Activated CD8-positive, alpha-beta T cell treated with anti-CD3 and anti-CD28 coated beads for 36 hours (primary cell): ENCODE measurements around the gene TES. TPM values are rescaled to one million over a fixed set of nuclear protein-coding genes. Genes with fewer than 3 reads are reported as not detected.
A peak's percentile ranks its signal among the peaks of the same experiment; 100 is the strongest.

Source experiments
- ATAC-seq: fragments of 200-7000 bp; cut with Tn5 transposase; one replicate; pipeline ENCODE4 v1.10.0; 2021; ENCODE audit warnings: mild to moderate bottlenecking, moderate library complexity
- CTCF ChIA-PET: fragments of 350-600 bp; sonication (Branson Sonifier 250); formaldehyde crosslinking; loops from one replicate; lab custom pipeline; 2021; ENCODE audit warnings: antibody characterized with exemption; lab: Charles Lee
- POLR2A ChIA-PET: fragments of 350-600 bp; sonication (Branson Sonifier 250); formaldehyde crosslinking; loops from one replicate; lab custom pipeline; 2021; ENCODE audit warnings: antibody characterized with exemption; lab: Charles Lee
- DNase-seq: peaks from one replicate; pipeline ENCODE4 v3.0.0-alpha.2; 2020
- H3K27ac Mint-ChIP-seq: one replicate; pipeline ENCODE4 v1.8.0; 2021; ENCODE audit warnings: mild to moderate bottlenecking, mixed read lengths
- H3K27me3 Mint-ChIP-seq: one replicate; pipeline ENCODE4 v1.8.0; 2021; ENCODE audit warnings: mixed read lengths
- H3K36me3 Mint-ChIP-seq: one replicate; pipeline ENCODE4 v1.8.0; 2021; ENCODE audit warnings: low read depth, mixed read lengths
- H3K4me1 Mint-ChIP-seq: one replicate; pipeline ENCODE4 v1.8.0; 2021; ENCODE audit warnings: low read depth, mixed read lengths
- H3K4me3 Mint-ChIP-seq: one replicate; pipeline ENCODE4 v1.8.0; 2021; ENCODE audit warnings: mild to moderate bottlenecking, moderate library complexity, mixed read lengths
- H3K9me3 Mint-ChIP-seq: one replicate; pipeline ENCODE4 v1.8.0; 2021; ENCODE audit warnings: mixed read lengths
- CTCF ChIP-seq: fragments of 200-600 bp; IDR thresholded peaks from one replicate; pipeline ENCODE4 v1.8.0; 2022; ENCODE audit warnings: antibody characterized with exemption, mild to moderate bottlenecking
- intact Hi-C: fragments of 100-400 bp; cut with micrococcal nuclease; formaldehyde crosslinking; loops from one replicate; pipeline ENCODE4 v1.10.0; 2022
- total RNA-seq, 2 experiments: library from RNA; stranded (reverse); gene quantifications; one replicate each; pipeline ENCODE4 v1.2.3, GENCODE V29; 2021

TES gene
- total RNA-seq, 2 experiments from 2014 or later, result 63.9 to 65.7 TPM

GRCh38 chr7:116227678-116228239 is 17.4 kb downstream of the TES start:
- POLR2A ChIA-PET, result no interaction called here
- Mint-ChIP-seq H3K27ac (no peak overlapping the region), H3K9me3 (no peaks in the 10 kb centered on the region), H3K4me3 (no peak overlapping the region), H3K27me3 (no peaks in the 10 kb centered on the region), H3K36me3 (peaks cover 2% of the 10 kb centered on the region), H3K4me1 (peaks cover 82% of the 10 kb centered on the region)
- intact Hi-C loops, result no loop called here
- TF ChIP-seq CTCF, result no peak
- no peak for DNase-seq
- ATAC-seq, result no peak
- CTCF ChIA-PET, result interaction anchor here (1.3 to 14.9 kb wide), 2 partner anchors 16 to 45 kb away, joined by 5 to 294 read pairs; no protein-coding TSS in a partner anchor

GRCh38 chr7:116228241-116228640 is 17.9 kb downstream of the TES start:
- CTCF ChIA-PET, result interaction anchor here (0.9 to 14.9 kb wide), 3 partner anchors 17 to 90 kb away, joined by 3 to 294 read pairs (median 5); no protein-coding TSS in a partner anchor

GRCh38 chr7:116229366-116229765 is 19.0 kb downstream of the TES start:
- Mint-ChIP-seq H3K4me1 (peaks cover 82% of the 10 kb centered on the region), H3K36me3 (peaks cover 2% of the 10 kb centered on the region), H3K4me3 (no peak overlapping the region), H3K9me3 (no peaks in the 10 kb centered on the region), H3K27me3 (no peaks in the 10 kb centered on the region), H3K27ac (peak overlapping the region; percentile 55)
- ChIA-PET POLR2A (no interaction called here), CTCF (interaction anchor here (0.9 to 14.9 kb wide), 6 partner anchors 10 to 91 kb away, joined by 3 to 294 read pairs (median 6); partner anchors contain the start of gene TES)
- DNase-seq, result no peak
- no peak for TF ChIP-seq CTCF
- no peak for ATAC-seq
- intact Hi-C loops, result no loop called here

More at GRCh38 chr7:116228241-116228640, 17.9 kb downstream of the TES start:
- no peak for TF ChIP-seq CTCF
- DNase-seq (no peak), ATAC-seq (no peak)
- POLR2A ChIA-PET, result no interaction called here
- Mint-ChIP-seq H3K4me3 (no peak overlapping the region), H3K4me1 (peaks cover 86% of the 10 kb centered on the region), H3K9me3 (no peaks in the 10 kb centered on the region), H3K27ac (no peak overlapping the region), H3K36me3 (peaks cover 2% of the 10 kb centered on the region), H3K27me3 (no peaks in the 10 kb centered on the region)
- intact Hi-C loops, result no loop called here

GRCh38 chr7:116230191-116231005 is 20.1 kb downstream of the TES start:
- H3K9me3 Mint-ChIP-seq, result no peaks in the 10 kb centered on the region

More at GRCh38 chr7:116230191-116231005, 20.1 kb downstream of the TES start:
- no peak overlapping the region for H3K4me3 Mint-ChIP-seq
- intact Hi-C loops, result no loop called here
- H3K4me1 Mint-ChIP-seq, result peaks cover 79% of the 10 kb centered on the region
- DNase-seq (no peak), ATAC-seq (no peak)
- POLR2A ChIA-PET, result interaction anchor here (0.8 kb wide), 2 partner anchors 22 to 29 kb away, joined by 3 read pairs; no protein-coding TSS in a partner anchor
- no peaks in the 10 kb centered on the region for H3K27me3 Mint-ChIP-seq
- H3K36me3 Mint-ChIP-seq, result peaks cover 2% of the 10 kb centered on the region
- CTCF ChIA-PET, result interaction anchor here (1.1 to 14.9 kb wide), 10 partner anchors 10 to 296 kb away, joined by 3 to 294 read pairs (median 4); partner anchors contain the start of gene TES
- no peak for TF ChIP-seq CTCF
- H3K27ac Mint-ChIP-seq, result peak overlapping the region; percentile 82
